HG02870 (cell line): ENCODE measurements around the gene DCBLD2.

Experiments used
- ATAC-seq: cut with Tn5 transposase; IDR thresholded peaks from one replicate; pipeline ENCODE4 v1.9.1; 2021; ENCODE audit warnings: mild to moderate bottlenecking, moderate library complexity; ENCODE audit not compliant: unreplicated experiment

Gene DCBLD2

GRCh38 chr3:98798820-98799219 is 102.7 kb downstream of the DCBLD2 start:
- ATAC-seq: no peak

DNA sequence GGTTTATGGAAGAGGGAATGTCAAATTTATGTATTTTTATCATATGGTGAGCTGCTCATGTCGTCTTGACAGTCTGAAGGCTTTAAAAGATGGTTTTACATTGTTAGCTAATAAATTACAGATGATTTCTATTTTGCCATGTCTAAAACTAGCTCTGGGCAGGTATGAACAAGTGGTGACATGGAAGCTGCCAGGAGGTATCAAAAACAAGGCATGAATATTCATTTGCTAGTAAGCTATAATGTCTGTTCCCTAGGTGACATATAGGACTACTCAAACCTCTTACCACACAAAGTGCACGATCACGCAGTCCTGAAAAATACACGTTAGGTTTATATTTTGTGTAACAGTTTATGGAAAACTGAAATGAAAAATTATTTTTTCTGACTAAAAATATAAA is 103.6 kb downstream of the DCBLD2 start:
- no peak for ATAC-seq

DNA sequence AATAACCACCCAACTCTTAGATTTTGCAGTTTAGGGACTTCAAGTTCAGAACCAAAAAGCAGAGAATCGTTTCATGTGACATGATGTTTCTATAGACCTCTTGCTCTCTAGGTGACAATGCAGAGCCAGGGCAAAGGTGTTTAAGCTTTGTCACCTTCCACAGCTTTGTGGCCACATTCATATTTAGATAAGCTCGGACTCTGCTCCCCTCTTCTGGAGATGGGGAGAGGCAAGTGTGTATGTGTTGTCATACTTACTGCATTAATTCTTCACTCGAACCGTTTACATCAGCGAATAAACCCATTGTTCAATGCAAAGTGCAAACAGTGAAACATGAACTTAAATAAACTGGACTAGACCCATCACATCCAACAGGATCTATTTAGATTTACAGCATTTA is 105.2 kb downstream of the DCBLD2 start:
- ATAC-seq: no peak

GRCh38 chr3:98793971-98794370 is 107.5 kb downstream of the DCBLD2 start:
- no peak for ATAC-seq

GRCh38 chr3:98791341-98792325 is 109.9 kb downstream of the DCBLD2 start:
- no peak for ATAC-seq

GRCh38 chr3:98788651-98789050 is 112.8 kb downstream of the DCBLD2 start:
- no peak for ATAC-seq

GRCh38 chr3:98787181-98787580 is 114.3 kb downstream of the DCBLD2 start:
- ATAC-seq: no peak

- ATAC-seq: no peak
These were observed 115.0 kb downstream of the DCBLD2 start for GRCh38 chr3:98786364-98787006.

GRCh38 chr3:98784666-98785600 is 116.6 kb downstream of the DCBLD2 start:
- peak; percentile 49 for ATAC-seq

- no peak for ATAC-seq
These were observed 117.5 kb downstream of the DCBLD2 start for GRCh38 chr3:98784042-98784441.

DNA sequence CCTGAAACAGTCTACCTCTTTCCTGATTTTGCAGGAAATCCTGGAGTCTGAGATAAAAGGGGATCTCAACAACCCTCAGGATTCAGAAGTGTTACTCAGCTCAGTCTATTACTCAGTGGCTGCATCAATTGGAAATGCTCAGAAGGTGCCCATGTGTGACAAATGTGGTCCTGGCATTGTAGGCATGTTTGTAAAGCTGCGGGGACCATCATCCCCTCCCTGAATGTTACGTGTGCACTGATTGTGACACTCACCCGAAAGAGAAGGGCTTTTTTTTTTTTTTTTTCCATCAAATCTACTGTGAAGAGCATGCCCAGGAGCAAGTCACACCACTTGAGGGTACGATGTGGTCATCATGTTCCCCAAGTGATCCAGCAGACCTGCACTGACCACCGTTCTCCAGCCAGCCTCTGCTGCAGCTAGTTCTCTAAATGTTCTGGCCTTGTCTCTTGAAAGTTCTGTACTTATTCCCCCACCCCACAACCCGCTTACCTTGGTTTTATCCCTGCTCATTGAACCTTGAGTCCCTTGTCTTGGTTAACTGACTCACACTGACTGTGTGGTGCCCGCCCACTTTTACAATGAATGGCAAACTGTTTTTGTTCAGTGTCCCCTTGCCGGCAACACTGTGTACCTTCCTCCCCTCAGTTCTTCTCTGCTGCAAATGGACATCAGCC is 118.5 kb downstream of the DCBLD2 start:
- ATAC-seq: peak; percentile 40

DNA sequence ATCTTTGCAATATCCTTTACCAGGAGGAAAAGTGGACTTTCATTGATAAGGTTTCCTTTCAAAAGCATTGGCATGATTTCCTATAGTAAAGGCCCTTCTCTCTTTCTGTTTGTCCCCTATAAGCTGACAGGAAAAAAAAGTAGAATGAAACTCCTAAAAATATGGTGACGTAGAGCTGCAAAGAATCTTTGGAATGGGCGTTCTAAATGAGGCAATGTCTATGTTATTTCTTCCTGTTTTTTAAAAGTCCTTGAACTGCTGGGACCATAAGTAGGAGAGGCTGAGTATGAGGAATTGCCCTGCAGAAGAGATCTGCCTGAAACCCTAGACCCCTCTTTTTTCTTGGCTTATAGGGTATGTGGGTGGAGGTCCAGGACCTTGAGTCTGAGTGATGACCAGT is 121.2 kb downstream of the DCBLD2 start:
- no peak for ATAC-seq

DNA sequence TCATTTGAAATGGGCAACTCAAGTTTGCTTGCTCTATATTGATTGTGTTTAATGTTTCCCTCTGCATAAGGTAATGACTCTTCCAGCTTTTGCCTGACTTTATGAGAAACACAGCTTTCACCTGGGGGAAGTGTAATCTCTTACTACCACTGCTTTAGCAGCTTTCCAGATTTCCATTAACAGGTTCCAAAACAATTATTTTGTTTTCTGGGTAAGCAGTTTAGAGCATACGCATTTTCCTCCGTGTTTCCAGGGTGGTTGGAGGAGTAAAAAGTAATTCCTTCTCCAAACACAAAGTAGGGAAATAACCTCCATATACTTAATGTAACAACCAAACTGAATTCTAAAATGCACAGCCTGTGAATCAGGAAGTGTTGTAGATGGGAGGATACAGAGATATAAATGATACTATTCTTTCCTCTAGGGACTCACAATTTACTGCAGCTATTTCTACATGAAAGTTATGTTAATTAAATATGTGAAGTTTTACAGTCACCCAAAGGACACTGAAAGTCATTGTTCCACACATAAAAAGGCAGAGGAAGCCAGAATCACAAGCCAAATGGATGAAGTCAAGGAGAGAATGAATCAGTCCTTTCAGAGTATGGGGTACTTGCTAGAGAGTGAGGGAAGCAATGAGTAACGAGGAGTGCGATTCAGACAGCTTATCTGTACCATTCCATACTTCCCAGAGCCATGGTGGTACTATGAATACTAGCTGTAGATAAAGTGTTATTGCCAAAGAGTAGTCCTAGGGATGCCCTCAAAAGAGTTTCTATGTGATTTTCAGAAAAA is 121.8 kb downstream of the DCBLD2 start:
- ATAC-seq: no peak

- ATAC-seq: no peak
These were observed 122.6 kb downstream of the DCBLD2 start for GRCh38 chr3:98778852-98779413.

DNA sequence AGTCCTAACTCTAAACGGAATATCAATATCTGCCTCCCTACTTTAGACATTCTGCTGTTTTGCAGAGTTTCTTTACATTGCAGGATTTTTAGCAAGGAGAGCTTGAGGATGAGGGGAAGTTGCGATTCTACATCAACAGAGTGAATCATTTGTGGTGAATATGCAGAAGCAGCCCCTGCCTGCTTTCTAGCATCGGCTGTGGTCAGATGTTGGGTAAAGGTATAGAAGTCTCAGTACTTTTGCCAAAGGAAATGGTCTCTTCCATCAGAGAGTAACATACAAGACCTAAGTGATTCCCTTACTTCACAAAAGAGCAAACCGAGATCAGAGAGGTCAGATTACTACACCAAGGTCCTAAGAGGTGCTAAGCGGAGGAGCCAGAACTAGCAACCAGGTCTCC is 123.1 kb downstream of the DCBLD2 start:
- ATAC-seq: no peak

DNA sequence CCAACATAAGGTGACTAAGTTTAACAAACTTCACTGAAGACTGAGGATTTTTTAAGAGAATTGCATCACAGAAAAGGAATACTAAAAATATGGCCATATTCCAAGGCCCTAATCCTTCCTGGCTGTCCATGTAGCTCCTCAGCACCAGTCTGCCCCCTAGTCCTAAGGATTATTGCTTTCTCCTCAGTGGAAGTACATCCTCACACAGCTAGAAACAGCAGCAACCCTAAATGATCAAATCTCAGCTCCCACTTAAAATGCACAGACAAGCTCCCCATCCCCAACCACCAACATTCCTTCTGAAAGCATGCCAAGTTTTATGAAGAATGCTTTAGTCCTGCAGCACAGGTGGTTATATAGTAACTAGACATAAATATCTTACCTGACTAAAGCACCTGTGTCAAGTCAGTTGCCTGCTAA is 123.7 kb downstream of the DCBLD2 start:
- no peak for ATAC-seq

- ATAC-seq: no peak
These were observed 124.2 kb downstream of the DCBLD2 start for GRCh38 chr3:98777286-98777685.

GRCh38 chr3:98776140-98776493 is 125.4 kb downstream of the DCBLD2 start:
- peak; percentile 38 for ATAC-seq

DNA sequence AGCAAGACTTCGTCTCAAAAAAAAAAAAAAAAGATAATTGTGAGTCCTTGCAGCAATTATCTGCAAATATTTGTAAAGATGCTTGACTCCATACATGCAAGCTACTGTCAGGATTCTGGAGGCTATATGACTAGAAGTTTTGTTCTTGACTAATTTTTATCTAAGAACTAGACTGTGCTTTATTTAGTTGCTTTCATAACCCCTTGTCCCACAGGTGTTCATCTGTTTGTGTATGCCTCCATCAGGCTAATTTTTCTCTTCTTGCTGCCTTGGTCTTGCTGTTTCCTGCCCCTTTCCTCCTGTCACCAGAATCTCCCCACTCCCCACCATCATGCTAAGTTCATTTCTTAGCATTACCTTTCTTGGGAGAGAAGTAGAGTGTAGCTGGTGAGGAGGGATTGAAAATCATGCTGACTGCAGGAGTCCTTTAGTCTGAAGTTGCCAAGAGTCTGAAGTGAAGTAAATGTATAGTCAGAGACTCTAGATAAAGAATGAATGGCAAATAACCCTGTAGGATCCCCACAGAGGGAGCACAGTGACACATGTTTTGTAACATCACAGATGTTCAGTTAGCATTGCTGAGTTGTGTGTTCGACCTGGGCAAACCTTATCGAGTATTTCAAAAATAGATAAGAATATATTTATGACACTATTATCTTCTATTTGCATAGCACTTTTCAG is 125.9 kb downstream of the DCBLD2 start:
- ATAC-seq: peak; percentile 47
